PC-3 (cell line): ENCODE measurements around the gene ZNF74.

Source experiments
- EZH2phosphoT487 ChIP-seq: fragments of 300-600 bp; sonication (generic); IDR thresholded peaks from 2 replicates; pipeline ENCODE4 v1.6.1; 2018; ENCODE audit warnings: mild to moderate bottlenecking, antibody characterized with exemption, low read length, borderline replicate concordance
- TF ChIP-seq, protein P1 (sequence below): fragments of 300-600 bp; sonication (generic); conservative IDR thresholded peaks from 2 replicates; pipeline ENCODE4 v1.5.1; 2017; ENCODE audit warnings: antibody characterized with exemption, low read depth, mild to moderate bottlenecking, low read length

DNA sequence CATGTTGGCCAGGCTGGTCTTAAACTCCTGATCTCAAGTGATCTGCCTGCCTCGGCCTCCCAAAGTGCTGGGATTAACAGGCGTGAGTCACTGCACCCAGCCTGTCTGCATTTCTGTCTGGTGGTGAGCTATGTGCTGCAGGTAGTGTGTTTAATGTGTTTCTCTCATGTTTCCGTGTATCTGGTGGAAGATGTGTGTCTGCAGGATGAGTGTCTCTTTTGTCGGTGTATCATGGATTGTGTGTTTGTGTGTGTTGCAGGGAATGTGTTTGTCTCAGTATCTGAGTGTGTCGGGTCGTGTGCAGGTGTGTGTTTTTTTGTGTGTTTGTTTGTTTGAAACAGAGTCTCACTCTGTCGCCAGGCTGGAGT is 27.5 kb downstream of the ZNF74 start:
- TF ChIP-seq EZH2phosphoT487 = no peak
- TF ChIP-seq, protein P1, sequence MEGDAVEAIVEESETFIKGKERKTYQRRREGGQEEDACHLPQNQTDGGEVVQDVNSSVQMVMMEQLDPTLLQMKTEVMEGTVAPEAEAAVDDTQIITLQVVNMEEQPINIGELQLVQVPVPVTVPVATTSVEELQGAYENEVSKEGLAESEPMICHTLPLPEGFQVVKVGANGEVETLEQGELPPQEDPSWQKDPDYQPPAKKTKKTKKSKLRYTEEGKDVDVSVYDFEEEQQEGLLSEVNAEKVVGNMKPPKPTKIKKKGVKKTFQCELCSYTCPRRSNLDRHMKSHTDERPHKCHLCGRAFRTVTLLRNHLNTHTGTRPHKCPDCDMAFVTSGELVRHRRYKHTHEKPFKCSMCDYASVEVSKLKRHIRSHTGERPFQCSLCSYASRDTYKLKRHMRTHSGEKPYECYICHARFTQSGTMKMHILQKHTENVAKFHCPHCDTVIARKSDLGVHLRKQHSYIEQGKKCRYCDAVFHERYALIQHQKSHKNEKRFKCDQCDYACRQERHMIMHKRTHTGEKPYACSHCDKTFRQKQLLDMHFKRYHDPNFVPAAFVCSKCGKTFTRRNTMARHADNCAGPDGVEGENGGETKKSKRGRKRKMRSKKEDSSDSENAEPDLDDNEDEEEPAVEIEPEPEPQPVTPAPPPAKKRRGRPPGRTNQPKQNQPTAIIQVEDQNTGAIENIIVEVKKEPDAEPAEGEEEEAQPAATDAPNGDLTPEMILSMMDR = no peak
